GM18508 (cell line): ENCODE results near the gene ZBTB20.

Source experiments
- ATAC-seq: cut with Tn5 transposase; IDR thresholded peaks from one replicate; pipeline ENCODE4 v1.9.1; 2021; ENCODE audit warnings: moderate number of reproducible peaks; ENCODE audit not compliant: insufficient read depth, unreplicated experiment

Gene ZBTB20

GRCh38 chr3:114739627-114740026 is 407.5 kb downstream of the ZBTB20 start:
- ATAC-seq: no peak

GRCh38 chr3:114732353-114732752 is 414.7 kb downstream of the ZBTB20 start:
- no peak for ATAC-seq

- ATAC-seq: no peak
Measured at GRCh38 chr3:114730397-114730796, 416.7 kb downstream of the ZBTB20 start.

DNA sequence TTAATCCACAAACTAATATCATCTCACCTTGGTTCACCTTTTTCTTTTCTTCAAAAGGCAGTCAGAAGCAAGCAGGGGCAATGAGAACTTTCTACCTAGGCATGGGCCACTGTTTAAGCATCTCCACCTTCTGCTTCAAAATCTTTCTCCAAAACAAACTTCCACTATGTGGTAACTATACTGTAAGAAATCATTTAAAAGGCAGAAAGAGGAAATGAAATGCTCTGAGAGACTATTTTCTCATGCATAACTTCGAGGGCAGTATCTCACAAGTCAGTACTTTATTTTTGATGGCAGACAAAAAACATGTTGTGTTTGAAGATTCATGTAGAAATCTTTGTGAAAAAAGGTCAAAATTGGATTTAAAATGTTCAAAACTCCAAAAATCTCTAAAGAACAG is 419.7 kb downstream of the ZBTB20 start:
- ATAC-seq: no peak

DNA sequence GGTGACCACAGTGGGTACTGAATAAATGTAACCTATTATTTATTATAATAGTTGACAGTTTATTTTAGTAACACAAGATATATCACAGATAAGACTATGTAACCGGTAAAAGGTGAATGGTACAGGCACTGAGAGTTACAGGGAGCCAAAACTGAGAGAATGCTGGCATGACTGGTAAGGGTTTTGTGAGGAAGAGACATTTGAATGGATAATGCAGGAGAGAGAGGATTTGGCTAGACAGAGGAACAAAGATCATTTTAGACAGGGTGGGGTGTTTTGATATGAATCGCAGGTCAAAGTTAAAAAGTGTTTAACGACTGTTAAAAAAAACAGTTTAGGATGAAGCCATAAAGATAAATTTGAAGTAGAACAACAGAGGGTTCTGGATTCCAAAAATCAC is 421.1 kb downstream of the ZBTB20 start:
- ATAC-seq: no peak

GRCh38 chr3:114722530-114722929 is 424.6 kb downstream of the ZBTB20 start:
- no peak for ATAC-seq

DNA sequence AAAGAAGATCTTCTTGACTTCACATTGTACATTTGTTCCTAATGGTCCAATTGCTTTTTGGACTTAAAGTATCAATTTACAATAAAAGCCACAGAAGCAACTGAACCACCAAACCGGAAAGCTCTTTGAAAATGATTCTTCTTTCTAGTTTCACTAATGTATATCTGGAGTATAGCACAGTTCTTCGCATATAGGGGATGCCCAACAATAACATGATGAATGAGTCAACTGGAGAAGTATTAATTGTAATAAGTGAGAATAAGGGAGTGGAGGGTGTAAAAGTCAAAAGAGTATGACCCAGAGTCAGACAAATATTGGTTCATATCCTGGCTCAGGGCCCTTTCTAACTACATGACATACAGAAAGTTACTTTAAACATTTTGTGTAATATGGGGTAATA is 425.2 kb downstream of the ZBTB20 start:
- no peak for ATAC-seq

- no peak for ATAC-seq
Measured at GRCh38 chr3:114721209-114721608, 425.9 kb downstream of the ZBTB20 start.

DNA sequence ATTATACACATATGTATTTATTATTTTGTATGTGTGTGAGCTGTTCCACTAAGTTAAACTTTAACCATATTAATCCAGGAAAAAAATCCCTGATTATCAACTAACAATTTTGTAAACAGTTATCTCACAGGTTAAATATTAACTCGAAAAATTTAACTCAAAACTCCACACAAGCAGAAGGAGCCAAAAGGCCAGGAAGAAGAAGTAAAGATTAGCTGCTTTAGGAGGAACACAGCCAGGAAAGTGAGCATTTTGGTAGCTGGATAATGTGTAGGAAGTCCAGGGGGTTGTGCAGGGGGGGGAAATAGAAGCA is 428.2 kb downstream of the ZBTB20 start:
- no peak for ATAC-seq

DNA sequence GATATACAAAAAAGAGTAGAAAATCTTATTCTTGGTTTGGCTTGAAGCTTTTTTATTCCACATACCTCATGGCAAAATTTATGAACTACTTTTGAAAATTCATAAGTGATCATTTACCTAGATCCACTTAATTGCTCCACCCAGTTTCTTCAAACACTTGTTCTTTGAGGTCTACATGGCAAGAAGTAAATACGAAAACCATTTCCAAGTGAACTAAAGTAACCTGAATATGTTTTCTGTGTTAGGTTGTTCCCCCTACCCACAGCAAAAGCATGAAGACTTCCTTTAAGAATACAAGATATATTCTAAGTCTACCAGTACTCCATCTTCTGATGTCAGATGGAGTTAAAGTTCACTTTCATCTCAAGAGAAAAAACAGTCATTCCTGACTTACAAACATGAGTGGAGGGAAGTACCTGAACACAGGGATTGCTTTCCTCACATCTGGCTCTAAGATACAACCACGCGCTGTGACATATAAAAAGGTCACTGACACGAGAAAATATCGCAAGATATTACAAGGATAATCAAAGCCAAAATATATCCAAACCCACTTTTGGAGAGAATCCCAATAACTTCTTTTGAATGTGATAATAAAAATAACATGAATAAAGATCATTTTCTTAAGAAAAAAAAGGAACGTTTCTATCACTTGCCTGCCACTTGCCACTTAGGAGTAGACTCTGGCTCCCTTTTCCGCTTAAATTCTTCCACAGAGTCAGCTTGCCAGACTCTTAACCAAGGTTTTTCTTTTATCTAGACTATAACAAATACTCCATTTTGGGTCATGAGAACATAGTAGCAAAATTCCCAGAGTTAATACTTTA is 428.8 kb downstream of the ZBTB20 start:
- ATAC-seq: no peak

DNA sequence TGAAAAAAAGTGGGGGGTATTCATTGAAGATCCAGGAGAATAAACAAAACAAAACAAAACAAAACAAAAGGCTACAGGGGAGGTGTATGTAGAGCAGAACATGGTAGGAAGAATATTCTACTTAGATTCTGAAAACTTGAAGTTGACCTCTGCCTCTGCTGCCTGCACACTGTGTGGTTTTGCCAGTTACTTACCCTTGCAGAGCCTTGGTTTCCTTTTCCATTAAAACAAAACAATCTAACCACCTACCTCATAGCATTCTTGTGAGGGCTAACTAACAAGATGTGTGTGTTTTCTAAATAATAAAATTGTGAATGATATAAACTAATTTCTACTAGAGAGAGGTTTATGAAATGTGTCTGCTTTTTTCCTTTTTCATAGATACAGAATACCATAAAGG is 430.2 kb downstream of the ZBTB20 start:
- ATAC-seq: no peak

DNA sequence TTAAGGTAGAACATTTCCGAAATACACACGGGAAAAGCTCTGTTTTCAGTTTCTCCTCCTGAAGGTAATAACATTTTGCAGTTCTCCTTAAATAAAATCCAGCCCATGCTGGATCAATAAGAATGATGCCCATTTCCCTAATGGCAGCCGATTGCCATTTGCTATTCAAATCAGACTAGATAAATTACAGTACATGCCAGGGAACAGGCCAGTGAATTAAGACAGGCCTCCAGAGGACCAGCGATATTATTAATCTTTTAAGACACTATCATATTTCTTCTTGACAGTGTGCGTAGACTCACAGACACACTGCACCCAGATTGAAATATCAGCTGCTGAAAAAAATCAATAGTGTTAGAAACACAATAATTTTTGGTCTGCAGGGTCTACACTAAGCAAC is 431.0 kb downstream of the ZBTB20 start:
- no peak for ATAC-seq

DNA sequence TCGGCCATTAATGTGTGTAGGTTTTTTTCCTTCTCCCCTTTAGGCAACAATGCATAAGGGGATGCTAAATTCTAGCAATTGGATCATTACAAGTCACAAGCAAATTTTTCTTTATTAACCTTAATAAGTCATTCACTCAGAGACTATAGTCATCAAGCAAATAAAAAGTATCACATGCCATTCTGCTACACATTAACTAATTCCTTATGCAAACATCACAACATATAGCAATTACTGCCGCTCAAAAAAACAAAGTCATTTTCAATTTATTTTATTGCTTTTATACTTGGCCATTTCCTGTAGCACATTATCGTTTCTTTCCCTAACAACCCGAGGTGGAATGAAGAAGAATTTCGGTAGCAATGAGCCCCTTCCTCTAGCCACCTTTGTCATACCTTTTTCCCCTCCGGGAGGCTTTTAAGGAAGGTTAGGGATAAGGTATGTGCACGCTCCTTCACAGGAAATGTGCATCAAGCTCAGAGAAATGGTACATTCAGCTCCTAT is 432.1 kb downstream of the ZBTB20 start:
- no peak for ATAC-seq

DNA sequence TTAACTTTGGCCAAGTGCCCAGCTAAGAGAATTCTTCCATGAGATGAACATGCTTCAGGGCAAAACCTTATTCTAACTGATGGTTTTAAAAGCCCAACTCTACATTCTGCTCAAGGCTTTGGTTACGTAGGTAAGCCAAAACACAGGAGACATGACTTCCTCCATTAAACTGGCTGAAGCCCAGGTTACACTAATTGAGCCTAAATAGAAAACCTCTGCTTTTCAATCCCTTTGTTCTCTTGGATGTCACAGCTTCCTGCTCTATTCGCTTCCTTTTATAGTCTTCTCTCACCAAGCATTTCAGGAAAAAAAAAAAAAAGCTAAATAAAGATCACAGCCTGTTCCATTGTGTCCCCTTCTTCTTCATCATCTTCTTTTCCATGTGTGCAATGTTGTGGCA is 432.9 kb downstream of the ZBTB20 start:
- ATAC-seq: no peak

- no peak for ATAC-seq
Measured at GRCh38 chr3:114712728-114713492, 434.2 kb downstream of the ZBTB20 start.

- ATAC-seq: no peak
Measured at GRCh38 chr3:114711321-114711886, 435.7 kb downstream of the ZBTB20 start.

DNA sequence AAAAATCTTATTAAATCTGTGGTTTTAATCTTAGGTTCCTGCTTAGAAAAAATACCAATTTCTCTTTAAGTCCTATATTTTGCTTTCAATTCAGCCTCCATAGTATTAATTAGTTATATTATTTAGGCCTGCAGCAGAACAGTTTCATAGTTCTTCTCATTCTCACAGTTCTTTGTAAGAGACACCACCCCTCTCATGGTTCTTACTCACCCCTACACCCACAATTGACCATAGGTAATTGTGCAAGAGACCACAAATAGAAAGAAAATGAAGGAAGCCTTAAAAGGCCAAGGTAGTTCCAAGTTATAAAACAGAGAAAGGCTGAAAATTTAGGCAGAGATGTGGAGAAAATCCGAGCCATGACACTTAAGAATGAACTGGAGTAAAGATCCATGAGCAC is 438.0 kb downstream of the ZBTB20 start:
- ATAC-seq: no peak

GRCh38 chr3:114707252-114707860 is 439.7 kb downstream of the ZBTB20 start:
- no peak for ATAC-seq

DNA sequence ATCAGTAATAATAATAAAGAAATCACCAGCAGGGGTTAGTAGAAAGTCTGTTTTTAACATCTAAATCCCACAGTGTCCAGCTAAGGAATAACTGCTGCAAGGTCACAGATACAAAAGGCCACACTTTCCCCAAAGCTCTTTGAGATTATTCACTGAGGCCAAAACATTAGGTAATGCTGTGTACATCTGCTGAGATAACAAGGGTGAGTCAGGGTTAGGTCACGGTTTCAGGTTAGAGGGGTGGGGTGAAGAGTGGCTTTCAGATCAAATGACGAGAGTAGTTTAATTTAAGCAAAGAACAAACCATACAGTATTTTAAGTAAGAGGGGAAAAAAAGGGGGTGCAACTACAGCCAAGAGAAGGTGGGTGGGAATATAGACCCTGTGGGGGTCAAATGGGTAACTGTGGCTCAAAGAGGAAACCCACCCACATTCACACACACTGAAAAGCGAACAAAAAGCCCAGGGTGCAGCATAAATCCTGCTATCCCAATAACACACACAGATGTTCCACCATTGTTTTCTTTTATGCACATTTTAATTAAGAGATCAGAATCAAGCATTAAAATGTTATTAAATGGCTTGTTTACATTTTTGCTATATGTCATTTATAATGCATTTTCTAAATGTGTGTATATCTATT is 440.4 kb downstream of the ZBTB20 start:
- no peak for ATAC-seq

DNA sequence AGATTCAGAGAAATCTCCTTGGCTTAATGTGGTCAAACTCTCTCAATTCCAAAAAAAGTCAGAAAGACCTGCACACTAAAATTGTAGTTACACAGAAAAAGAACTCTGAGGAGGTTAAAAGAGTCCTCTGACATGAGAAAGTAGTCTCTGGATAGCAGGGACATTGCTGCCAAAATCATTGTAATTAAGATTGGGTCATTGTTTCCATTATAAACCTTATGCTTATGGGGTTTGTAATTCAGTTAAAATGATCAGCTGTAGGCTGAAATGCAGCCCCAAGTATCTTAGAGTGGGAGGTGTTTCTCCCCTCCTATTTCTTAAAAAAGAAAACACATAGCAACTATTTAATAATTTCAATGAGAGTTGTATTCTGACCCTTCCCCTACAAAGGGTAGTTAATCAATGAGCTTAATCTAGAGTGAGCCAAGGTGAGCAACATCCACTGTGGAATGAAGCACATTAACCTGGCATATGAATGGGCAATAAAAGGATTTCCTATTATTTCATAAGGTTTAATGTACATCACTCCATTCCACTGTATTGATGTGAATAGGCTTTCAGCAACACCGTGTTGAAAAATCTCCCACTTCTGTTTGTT is 446.4 kb downstream of the ZBTB20 start:
- ATAC-seq: no peak
